Measurements from ENCODE around the gene ANKRD50.

The ANKRD50 gene

DNA sequence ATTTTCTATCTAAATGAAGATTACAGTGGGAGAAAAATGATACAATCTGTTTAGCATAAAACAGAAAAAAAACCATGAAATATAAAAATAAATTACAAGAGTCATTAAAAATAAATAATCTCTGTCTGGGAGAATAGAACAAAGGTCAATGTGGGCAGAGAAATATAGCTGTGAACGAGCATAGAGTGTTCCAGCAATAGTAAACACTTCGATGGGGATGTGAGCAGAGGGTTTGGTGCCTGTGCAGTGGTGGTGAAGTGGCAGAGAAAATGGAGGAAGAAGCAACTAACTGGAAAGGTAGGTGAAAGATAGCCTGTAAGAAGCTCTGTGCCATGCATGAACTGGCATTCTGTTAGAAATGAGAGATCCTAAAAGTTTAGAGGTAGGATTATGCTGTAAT is 64.9 kb downstream of the ANKRD50 start:
- DNase-seq (ENCODE audit: insufficient read length, low spot score) (no peak), FAIRE-seq (no peak)
- TF ChIP-seq POLR2A (IDR thresholded peaks at IDR 0.05; ENCODE audit: low read depth, low read length): no peak
- no peak for TF ChIP-seq TAF1 (IDR thresholded peaks at IDR 0.05; ENCODE audit: low read depth, low read length)
- no peak for TF ChIP-seq SPI1 (IDR thresholded peaks at IDR 0.05; ENCODE audit: low read depth, low read length)
- TF ChIP-seq PAX5 (IDR thresholded peaks at IDR 0.05; ENCODE audit: insufficient read depth, low read length, severe bottlenecking): no peak
- TF ChIP-seq POU2F2 (IDR thresholded peaks at IDR 0.05; ENCODE audit: low read depth, low read length): no peak
- no peak for TF ChIP-seq POLR2AphosphoS5 (IDR thresholded peaks at IDR 0.05; ENCODE audit: low read depth, low read length)

DNA sequence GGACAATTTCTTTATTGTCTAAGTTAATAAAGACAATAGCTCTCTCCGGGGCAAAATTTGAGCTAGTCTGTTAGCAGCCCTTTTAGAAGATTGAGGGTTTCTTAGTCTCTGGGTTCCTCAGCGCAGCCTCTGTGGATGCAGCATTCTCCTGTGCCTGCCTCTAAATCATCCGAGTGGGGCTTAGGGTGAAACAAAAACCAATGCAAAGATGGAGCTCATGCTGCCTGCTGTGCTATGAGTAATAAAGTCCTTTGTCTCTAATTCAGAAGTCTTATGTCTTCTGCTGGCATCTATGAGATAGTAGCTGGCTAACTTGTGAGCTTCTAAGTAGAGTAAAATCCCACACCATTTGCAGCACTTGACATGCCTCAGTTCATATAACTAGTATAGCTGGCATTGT is 67.9 kb downstream of the ANKRD50 start:
- no peak for FAIRE-seq
- TF ChIP-seq TAF1 (IDR thresholded peaks at IDR 0.05; ENCODE audit: low read depth, low read length) (no peak), POU2F2 (IDR thresholded peaks at IDR 0.05; ENCODE audit: low read depth, low read length) (no peak), POLR2AphosphoS5 (IDR thresholded peaks at IDR 0.05; ENCODE audit: low read depth, low read length) (no peak), PAX5 (IDR thresholded peaks at IDR 0.05; ENCODE audit: insufficient read depth, low read length, severe bottlenecking) (no peak), POLR2A (IDR thresholded peaks at IDR 0.05; ENCODE audit: low read depth, low read length) (no peak), SPI1 (IDR thresholded peaks at IDR 0.05; ENCODE audit: low read depth, low read length) (no peak)
- no peak for DNase-seq (ENCODE audit: insufficient read length, low spot score)

DNA sequence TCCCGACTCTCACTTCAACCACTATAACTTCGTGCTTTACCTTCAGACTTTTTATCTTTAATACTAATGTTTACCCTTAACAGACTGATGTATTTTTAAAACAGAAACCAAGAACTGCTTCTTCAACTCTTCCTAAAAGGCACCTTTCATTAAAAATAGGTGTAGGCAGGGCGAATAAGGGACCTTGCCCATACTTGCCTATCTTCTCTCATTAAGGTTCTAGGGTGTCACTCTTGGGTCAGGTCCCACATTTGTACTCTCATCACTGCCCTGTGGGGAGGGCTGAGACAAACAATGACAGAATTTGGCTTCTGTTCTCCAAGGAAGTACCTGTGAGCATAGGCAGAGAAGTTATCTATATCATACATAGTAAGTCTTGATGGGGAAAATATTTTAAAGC is 69.7 kb downstream of the ANKRD50 start:
- FAIRE-seq: no peak
- DNase-seq (ENCODE audit: insufficient read length, low spot score): no peak

DNA sequence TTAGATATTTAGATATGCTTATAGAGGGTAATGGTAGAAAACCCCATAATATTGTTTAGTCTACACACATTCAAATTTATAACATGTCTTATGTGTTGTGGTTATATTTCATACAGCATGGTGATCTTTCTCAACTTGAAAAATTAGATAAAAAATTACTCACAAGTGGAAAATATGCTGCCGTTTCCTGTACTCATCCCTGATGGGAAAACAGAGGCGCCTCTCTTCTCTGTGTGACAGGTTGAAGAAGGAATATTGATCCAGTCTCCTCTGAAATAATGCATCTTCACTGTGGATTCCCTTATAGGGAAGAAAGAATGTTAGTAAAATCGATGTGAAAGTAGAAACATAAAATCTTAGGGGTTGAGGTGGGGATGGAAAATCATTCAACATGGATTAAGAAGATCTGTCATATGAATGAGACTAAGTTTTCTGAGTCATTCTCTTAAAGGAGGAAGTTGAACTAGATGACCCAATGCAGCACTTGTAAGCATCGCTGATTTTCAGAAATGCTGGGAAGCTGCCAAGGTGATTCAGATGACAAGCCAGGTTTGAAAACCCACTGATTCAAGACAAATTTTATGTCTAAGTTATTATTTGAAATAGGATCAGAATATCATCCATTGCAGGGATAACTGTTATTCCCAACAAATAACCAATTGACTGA is 70.7 kb downstream of the ANKRD50 start:
- DNase-seq (ENCODE audit: insufficient read length, low spot score): no peak
- TF ChIP-seq TAF1 (IDR thresholded peaks at IDR 0.05; ENCODE audit: low read depth, low read length) (no peak), POLR2AphosphoS5 (IDR thresholded peaks at IDR 0.05; ENCODE audit: low read depth, low read length) (no peak), SPI1 (IDR thresholded peaks at IDR 0.05; ENCODE audit: low read depth, low read length) (no peak), PAX5 (IDR thresholded peaks at IDR 0.05; ENCODE audit: insufficient read depth, low read length, severe bottlenecking) (no peak), POLR2A (IDR thresholded peaks at IDR 0.05; ENCODE audit: low read depth, low read length) (no peak), POU2F2 (IDR thresholded peaks at IDR 0.05; ENCODE audit: low read depth, low read length) (no peak)
- FAIRE-seq: no peak

More for the DNA sequence above, 69.7 kb downstream of the ANKRD50 start:
- no peak for TF ChIP-seq PAX5 (IDR thresholded peaks at IDR 0.05; ENCODE audit: insufficient read depth, low read length, severe bottlenecking)
- TF ChIP-seq POLR2AphosphoS5 (IDR thresholded peaks at IDR 0.05; ENCODE audit: low read depth, low read length): no peak
- no peak for TF ChIP-seq TAF1 (IDR thresholded peaks at IDR 0.05; ENCODE audit: low read depth, low read length)
- TF ChIP-seq POU2F2 (IDR thresholded peaks at IDR 0.05; ENCODE audit: low read depth, low read length): no peak
- TF ChIP-seq POLR2A (IDR thresholded peaks at IDR 0.05; ENCODE audit: low read depth, low read length): no peak
- TF ChIP-seq SPI1 (IDR thresholded peaks at IDR 0.05; ENCODE audit: low read depth, low read length): no peak

DNA sequence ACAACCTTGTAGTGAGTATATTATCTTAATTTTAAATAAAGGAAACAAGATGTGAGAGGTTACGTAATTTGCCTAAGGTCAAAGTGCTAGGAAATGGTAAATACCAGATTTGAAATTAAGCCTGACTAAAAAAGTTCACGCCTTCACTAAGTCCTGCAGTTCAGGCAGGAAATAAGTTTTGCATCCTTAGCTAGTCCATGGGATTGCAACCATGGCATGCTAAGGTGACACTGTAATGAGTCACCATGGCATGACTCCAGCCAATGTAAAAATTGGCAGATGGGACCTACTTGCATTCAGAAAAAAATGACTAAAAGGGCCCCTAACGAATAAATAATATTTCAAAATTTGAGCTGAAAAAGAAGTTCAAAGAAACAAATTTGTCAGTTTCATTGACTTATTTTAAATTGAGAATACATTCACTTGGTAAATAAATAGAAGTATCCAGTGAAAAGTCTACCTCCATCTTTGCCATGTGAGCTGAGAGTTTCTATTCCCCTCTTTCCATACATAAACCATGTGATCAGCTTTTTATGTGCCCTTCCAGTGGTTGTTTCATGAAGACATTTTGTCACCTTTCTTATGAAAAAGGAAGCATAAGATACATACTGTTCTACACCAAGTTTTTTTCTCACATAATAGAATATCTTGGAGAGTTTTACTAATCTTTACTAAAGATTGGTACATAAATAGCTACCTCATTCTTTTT is 72.4 kb downstream of the ANKRD50 start:
- TF ChIP-seq PAX5 (IDR thresholded peaks at IDR 0.05; ENCODE audit: insufficient read depth, low read length, severe bottlenecking) (no peak), POLR2A (IDR thresholded peaks at IDR 0.05; ENCODE audit: low read depth, low read length) (no peak), TAF1 (IDR thresholded peaks at IDR 0.05; ENCODE audit: low read depth, low read length) (no peak), POU2F2 (IDR thresholded peaks at IDR 0.05; ENCODE audit: low read depth, low read length) (no peak)
- DNase-seq (ENCODE audit: insufficient read length, low spot score): no peak
- FAIRE-seq: no peak

DNA sequence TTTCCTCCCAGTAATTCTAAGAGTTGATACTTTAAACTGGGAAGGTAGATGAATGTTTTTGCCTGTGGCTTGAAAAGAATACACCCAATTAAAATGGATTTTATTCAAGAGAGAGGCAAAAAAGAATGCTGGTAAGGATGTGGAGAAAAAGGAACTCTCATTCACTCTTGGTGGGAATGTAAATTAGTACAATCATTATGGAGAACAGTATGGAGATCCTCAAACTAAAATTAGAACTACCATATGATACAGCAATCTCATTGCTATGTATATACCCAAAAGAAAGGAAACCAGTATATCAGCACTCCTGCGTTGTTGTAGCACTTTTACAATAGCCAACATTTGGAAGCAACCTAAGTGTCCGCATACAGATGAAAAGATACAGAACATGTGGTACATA is 75.2 kb downstream of the ANKRD50 start:
- DNase-seq (ENCODE audit: insufficient read length, low spot score): no peak
- TF ChIP-seq SPI1 (IDR thresholded peaks at IDR 0.05; ENCODE audit: low read depth, low read length) (no peak), PAX5 (IDR thresholded peaks at IDR 0.05; ENCODE audit: insufficient read depth, low read length, severe bottlenecking) (no peak), POLR2AphosphoS5 (IDR thresholded peaks at IDR 0.05; ENCODE audit: low read depth, low read length) (no peak), POU2F2 (IDR thresholded peaks at IDR 0.05; ENCODE audit: low read depth, low read length) (no peak), TAF1 (IDR thresholded peaks at IDR 0.05; ENCODE audit: low read depth, low read length) (no peak), POLR2A (IDR thresholded peaks at IDR 0.05; ENCODE audit: low read depth, low read length) (no peak)
- FAIRE-seq: no peak

DNA sequence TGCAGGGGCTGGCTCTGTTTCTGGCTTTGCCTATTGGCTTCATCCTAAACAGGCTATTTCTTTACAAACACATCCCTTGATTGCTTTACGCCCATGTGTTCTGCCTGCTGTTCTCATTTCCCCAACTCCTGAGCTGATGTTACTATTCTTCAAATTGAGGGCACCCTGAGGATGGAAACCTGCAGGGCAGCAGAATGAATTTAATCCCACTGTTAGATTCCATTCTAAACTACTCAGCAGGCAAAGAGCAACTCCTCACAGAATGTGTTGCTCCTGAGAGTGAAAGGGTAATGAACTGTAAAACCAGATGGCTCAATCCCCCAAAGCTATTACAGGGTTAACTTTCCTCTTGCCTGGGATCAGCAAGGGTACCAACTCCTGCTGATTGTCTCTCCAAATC is 75.7 kb downstream of the ANKRD50 start:
- no peak for FAIRE-seq
- DNase-seq (ENCODE audit: insufficient read length, low spot score): no peak
- TF ChIP-seq POU2F2 (IDR thresholded peaks at IDR 0.05; ENCODE audit: low read depth, low read length): no peak
- TF ChIP-seq SPI1 (IDR thresholded peaks at IDR 0.05; ENCODE audit: low read depth, low read length): no peak
- TF ChIP-seq PAX5 (IDR thresholded peaks at IDR 0.05; ENCODE audit: insufficient read depth, low read length, severe bottlenecking): no peak
- TF ChIP-seq POLR2AphosphoS5 (IDR thresholded peaks at IDR 0.05; ENCODE audit: low read depth, low read length): no peak
- TF ChIP-seq TAF1 (IDR thresholded peaks at IDR 0.05; ENCODE audit: low read depth, low read length): no peak
- no peak for TF ChIP-seq POLR2A (IDR thresholded peaks at IDR 0.05; ENCODE audit: low read depth, low read length)

DNA sequence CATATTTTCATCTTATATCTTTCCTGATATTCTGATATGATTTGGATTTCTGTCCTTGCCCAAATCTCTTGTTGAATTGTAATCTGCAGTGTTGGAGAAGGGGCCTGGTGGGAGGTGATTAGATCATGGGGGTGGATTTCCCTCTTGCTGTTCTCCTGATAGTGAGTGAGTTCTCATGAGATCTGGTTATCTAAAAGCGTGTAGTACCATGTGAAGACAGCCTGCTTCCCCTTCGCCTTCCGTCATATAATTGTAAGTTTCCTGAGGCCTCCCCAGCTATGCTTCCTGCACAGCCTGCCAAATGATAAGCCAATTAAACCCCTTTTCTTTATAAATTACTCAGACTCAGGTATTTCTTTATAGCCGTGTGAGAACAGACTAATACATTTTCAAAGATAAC is 77.2 kb downstream of the ANKRD50 start:
- FAIRE-seq: no peak
- no peak for DNase-seq (ENCODE audit: insufficient read length, low spot score)
- TF ChIP-seq POU2F2 (IDR thresholded peaks at IDR 0.05; ENCODE audit: low read depth, low read length) (no peak), POLR2A (IDR thresholded peaks at IDR 0.05; ENCODE audit: low read depth, low read length) (no peak), POLR2AphosphoS5 (IDR thresholded peaks at IDR 0.05; ENCODE audit: low read depth, low read length) (no peak), PAX5 (IDR thresholded peaks at IDR 0.05; ENCODE audit: insufficient read depth, low read length, severe bottlenecking) (no peak), SPI1 (IDR thresholded peaks at IDR 0.05; ENCODE audit: low read depth, low read length) (no peak), TAF1 (IDR thresholded peaks at IDR 0.05; ENCODE audit: low read depth, low read length) (no peak)

DNA sequence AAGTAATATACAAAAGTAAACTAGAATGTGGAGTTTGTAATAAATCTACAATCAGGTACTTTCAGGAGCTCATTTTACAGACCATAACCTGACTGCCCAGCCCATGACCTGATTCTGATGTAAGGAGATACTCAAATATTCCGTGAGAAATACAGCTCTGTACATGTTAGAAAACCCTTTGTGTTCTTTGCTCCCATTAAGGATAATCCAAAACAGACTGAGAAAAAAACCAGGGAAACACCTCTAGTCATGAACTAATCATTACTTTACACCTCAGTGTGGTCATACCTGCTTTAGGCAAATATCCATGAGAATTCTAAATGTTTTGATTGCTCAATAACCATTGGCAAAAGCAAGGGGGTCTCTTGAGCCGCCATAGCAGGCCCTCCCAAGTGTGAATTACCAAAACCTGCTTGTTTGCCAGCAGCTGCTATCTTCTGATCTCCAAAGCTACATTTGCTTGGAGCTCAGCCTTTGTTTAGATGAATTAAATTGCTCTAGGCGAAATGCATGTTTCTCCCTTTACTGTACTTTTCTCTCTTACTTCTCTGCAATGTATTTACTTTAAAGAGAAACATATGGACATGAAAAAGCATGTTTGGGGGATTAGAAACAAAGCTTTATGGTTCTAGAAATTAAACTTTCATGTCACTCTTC is 79.1 kb downstream of the ANKRD50 start:
- FAIRE-seq: no peak

More for the DNA sequence above, 79.1 kb downstream of the ANKRD50 start:
- no peak for DNase-seq (ENCODE audit: insufficient read length, low spot score)
- TF ChIP-seq POLR2AphosphoS5 (IDR thresholded peaks at IDR 0.05; ENCODE audit: low read depth, low read length) (no peak), TAF1 (IDR thresholded peaks at IDR 0.05; ENCODE audit: low read depth, low read length) (no peak), PAX5 (IDR thresholded peaks at IDR 0.05; ENCODE audit: insufficient read depth, low read length, severe bottlenecking) (no peak), POLR2A (IDR thresholded peaks at IDR 0.05; ENCODE audit: low read depth, low read length) (no peak), POU2F2 (IDR thresholded peaks at IDR 0.05; ENCODE audit: low read depth, low read length) (no peak), SPI1 (IDR thresholded peaks at IDR 0.05; ENCODE audit: low read depth, low read length) (no peak)

Measured in GM12891 (cell line).